ENCODE data around the gene CTXND2.

DNA sequence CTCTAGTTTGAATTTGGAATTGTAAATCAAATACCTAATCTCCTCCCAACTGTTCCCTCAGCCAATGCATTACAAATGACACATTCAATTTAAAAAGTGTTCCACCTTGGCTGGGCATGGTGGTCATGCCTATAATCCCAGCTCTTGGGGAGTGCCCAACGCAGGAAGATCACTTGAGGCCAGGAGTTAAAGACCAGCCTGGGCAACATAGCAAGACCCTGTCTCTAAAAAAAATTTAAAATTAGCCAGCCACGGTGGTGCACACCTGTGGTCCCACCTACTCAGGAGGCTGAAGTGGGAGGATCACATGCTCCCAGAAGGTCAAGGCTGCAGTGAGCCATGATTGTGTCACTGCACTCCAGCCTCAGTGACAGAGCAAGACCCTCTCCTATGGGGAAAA, 14.4 kb upstream of the CTXND2 start:
- TF ChIP-seq, protein P1, sequence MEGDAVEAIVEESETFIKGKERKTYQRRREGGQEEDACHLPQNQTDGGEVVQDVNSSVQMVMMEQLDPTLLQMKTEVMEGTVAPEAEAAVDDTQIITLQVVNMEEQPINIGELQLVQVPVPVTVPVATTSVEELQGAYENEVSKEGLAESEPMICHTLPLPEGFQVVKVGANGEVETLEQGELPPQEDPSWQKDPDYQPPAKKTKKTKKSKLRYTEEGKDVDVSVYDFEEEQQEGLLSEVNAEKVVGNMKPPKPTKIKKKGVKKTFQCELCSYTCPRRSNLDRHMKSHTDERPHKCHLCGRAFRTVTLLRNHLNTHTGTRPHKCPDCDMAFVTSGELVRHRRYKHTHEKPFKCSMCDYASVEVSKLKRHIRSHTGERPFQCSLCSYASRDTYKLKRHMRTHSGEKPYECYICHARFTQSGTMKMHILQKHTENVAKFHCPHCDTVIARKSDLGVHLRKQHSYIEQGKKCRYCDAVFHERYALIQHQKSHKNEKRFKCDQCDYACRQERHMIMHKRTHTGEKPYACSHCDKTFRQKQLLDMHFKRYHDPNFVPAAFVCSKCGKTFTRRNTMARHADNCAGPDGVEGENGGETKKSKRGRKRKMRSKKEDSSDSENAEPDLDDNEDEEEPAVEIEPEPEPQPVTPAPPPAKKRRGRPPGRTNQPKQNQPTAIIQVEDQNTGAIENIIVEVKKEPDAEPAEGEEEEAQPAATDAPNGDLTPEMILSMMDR (conservative IDR thresholded peaks at IDR 0.05; ENCODE audit: low read length), result no peak
- TF ChIP-seq EZH2phosphoT487 (IDR thresholded peaks at IDR 0.05; ENCODE audit: borderline replicate concordance, low read depth, low read length), result no peak

All from OCI-LY7 (cell line).